ENCODE data around the gene TRAPPC4.
A peak's percentile ranks its signal among the peaks of the same experiment; 100 is the strongest.
"Not testable (repeated sequence)": the region's sequence is repeated elsewhere in the genome, so short reads cannot be mapped to it uniquely, and the experiment has no call there.

Gene TRAPPC4

DNA sequence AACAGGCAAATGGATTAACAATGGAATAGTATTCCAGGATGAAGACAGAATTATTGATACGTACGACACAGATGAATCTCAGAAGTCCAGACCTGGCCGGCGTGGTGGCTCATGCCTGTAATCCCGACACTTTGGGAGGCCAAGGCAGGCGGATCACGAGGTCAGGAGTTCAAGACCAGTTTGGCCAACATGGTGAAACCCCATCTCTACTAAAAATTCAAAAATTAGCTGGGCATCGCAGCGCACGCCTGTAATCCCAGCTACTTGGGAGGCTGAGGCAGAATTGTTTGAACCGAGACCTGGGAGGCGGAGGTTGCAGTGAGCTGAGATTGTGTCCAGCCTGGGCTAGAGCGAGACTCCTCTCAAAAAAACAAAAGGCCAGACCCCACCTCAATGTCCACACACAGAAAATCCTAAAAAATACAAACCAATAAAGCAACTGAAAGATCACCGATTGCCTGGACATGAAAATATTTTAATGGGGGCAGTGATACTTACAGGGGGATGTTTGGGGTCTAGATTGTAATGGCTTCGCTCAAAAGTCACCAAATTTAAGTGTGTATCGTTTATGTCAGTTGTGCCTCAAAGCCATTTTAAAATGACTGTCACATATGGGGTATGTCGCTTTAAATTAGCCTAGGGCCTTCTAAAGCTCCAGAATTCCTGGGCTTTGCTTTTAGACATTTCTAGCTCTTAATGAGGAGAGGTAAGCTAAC, 4.2 kb upstream of the TRAPPC4 start:
- no peak for DNase-seq (ENCODE audit: low read depth)

DNA sequence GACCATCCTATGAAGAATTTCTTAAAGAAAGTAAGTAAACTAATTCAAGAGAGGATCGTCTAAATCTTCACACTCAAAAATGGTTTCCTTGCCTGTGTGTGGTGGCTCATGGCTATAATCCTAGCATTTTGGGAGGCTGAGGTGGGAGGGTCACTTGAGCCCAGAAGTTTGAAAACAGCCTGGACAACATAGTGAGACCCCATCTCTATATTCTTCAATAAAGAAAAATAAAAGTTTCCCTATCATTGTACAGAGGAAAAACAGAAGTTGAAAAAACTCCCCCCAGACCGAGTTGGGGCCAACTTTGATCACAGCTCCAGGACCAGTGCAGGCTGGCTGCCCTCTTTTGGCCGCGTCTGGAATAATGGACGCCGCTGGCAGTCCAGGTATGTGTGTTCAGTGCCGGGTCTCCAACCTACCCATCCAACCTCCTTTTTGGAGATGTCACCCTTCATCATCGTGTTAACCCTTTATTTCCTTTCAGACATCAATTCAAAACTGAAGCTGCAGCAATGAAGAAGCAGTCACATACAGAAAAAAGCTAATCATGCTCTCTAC, 3.4 kb upstream of the TRAPPC4 start:
- no peak for DNase-seq (ENCODE audit: low read depth)

DNA sequence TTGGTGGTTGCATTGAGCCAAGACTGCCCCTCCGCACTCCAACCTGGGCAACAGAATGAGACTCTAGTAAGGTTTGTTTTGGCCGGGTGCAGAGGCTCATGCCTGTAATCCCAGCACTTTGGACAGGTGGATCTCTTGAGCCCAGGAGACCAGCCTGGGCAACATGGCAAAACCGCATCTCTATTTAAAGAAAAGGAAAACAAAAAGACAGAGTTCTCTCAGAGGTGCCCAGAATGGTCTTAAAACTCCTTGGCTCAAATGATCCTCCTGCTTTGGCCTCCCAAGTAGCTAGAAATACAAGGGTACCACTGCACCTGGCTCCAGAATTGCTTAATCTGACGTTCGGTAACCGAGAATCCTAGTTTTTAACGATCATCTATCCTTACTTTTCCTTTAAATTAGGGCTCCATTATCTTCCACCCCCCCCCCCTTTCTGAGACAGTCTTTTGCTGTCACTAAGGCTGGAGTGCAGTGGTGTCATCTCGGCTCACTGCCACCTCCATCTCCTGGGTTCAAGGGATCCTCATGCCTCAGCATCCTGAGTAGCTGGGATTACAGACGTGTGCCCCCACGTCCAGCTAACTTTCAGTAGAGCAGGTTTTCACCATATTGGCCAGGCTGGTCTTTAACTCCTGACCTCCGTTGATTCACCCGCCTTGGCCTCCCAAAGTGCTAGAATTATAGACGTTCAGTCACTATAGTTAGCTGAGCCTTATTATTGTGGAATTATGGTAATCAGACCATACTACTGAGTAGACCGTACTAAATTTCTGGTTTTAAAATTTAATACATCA, 2.2 kb upstream of the TRAPPC4 start:
- no peak for DNase-seq (ENCODE audit: low read depth)

DNA sequence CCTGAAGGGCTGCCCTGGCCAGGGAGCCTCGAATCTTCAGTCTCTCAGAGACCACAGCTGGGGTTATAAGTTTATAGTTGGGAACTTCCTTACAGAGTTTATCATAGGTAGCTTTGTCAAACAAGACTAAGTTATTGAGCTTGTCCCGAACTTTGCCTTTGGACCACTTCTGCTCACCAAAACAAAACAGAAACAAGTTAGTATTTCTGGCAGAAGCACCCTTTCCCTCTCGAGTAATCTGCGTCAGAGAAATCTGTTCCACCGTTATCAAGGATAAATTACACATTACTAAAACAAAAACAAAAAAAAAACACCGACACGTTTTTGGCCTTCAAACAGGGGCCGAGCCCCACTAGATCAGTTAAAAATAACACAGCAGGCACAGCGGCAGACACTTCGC, 1.2 kb upstream of the TRAPPC4 start:
- not testable (repeated sequence) for DNase-seq (ENCODE audit: low read depth)

DNA sequence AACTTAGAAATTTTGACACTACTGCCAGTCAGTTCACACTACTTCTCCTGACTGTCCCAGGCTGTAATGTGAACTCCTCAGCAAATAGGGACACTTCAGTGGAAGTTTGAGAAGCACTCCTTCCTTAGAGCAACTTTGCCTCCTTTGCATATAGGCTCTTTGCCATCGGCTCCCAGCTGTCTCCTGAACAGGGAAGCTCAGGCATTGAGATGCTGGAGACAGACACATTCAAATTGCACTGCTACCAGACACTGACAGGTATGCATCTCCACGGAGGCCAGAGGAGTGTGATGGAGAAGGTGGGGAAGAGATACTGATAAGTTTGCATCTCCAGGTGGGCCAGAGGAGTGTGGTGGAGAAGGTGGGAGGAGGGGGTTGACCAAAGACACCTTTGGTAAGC, 1.4 kb downstream of the TRAPPC4 start:
- DNase-seq (ENCODE audit: low read depth), result no peak

DNA sequence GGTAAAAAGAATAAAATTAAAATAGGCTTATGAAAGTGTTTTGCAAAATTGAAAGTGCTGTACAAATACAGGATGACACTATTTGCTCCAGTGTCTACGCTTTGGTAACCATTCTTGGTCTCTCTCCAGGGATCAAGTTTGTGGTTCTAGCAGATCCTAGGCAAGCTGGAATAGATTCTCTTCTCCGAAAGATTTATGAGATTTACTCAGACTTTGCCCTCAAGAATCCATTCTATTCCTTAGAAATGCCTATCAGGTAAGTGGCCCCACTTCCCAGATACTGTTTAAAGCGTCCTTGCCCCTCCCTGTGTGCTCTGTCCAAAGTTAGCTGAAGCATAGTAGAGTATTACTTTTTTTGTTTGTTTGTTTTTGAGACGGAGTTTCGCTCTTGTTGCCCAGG, 3.1 kb downstream of the TRAPPC4 start:
- DNase-seq (ENCODE audit: low read depth), result no peak

DNA sequence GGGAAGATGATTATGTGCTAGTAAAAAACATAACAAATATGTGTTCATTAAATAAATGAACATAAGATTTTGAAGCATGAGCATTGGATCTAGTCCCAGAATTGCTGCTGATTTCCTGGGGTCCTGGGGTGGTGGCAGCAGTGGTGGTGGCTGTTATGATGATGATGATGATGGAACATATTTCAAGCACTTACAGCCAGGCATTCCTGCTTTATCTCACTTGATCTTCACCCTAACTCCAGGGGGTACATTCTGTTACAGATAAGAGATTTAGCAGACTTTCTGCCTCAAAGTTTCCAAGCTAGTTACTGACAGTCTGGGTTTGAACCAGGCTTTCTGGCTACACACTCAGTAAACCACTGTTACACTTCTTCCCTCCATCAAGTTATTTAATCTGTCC, 5.2 kb downstream of the TRAPPC4 start:
- DNase-seq (ENCODE audit: low read depth), result peak; percentile 30

DNA sequence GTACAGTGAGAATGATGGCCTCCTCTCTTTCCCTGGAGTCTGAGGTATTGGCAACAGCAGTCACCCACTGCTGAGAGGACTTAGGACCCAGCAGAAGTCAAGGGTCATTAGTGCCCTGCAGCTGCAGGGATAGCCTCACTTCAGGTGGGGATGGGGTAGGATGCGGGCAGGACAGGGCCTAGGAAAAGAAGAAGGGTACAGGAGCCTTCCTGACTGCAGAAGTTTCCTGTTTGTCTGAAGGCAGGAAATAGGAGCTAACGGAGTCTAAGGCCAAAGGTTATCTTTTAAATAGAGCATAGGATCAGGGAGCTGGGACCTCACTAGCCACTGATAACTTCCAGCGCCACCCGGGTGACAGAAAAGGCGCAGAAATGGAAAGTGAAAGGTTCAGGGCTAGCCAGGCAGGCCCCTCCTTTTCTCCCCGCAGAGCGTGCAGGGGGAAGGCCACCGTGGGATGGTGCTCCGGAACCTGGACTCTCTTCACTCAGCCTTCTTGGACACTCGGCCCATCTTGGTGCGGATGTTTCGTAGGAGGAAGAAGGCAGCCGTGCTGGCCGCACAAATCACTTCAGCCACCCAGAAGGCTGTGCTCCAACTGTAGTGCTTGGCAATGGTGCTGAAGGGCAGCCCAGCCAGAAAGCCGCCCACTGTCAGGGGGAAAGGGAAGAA, 6.0 kb downstream of the TRAPPC4 start:
- DNase-seq (ENCODE audit: low read depth), result no peak

DNA sequence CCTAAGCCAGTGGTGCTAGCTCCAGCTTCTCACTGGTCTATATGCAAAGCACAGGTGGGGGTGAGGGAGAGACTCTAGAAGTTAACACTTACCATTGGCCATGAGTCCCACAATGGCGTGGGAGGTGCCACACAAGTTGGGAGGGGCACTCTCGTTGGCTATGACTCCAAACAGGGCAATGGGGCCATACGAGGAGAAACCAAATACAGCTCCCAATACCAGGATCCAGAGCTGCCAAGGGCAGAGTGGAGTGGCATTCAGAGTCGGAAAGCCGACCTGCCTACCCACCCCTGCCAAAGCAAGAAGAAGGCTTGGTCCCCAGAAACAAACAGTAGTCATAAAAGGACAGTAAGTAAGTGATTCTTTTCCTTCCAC, 6.5 kb downstream of the TRAPPC4 start:
- DNase-seq (ENCODE audit: low read depth), result no peak

DNA sequence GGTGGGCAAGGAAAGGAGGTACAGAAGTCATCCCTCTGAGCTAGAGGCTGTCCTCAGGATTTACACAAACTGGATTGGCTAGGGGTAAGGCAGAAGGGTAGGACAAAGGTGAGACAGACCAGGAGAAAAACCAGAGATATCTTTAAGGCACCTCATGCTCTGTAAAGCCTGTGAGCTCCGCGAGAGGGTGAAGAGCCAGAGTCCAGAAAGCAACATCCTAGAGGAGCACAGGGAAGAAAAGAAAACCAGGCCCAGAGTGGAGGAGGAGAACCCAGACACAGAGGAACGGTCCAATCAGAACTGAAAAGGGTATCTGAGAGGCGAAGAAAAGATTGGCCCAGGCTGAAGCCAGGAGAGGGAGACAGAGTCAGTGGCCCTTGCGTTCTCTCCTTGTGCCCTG, 7.0 kb downstream of the TRAPPC4 start:
- DNase-seq (ENCODE audit: low read depth), result no peak

DNA sequence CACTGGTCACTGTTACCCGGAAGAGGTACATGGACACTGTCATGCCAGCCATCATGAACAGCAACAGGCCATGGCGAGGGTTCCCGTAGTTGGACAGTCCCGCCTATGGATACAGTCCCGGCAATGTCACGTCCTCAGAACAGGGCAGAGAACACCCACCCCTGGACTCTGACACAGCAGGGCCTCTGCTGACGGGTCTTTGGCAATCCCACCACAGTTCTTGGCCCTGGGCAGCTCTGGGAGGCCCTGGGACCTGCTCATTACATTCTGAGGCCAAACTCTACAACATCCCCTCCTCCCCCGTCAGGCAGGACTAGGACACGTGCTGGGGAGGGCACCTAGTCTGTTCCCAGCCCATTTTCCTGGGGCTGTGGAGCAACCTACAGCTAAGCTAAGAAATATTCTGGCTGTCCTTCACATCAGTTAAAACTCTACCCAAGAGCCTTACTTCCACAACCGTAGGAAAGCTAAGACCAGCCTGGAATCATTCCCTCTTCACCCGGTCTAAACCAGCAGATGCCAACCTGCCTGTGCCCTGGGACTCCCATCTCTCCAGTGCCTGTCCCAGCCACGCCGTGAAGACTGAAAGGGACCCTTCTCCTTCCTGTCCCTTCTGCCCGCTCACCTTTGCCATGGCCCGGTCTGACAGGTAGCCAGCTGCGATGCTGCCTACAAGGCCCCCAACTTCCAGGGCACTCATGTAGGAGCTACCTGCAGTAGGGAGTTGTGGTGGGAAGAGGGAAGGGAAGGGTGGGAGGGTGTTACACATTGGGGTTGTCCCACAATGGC, 7.6 kb downstream of the TRAPPC4 start:
- DNase-seq (ENCODE audit: low read depth), result no peak

DNA sequence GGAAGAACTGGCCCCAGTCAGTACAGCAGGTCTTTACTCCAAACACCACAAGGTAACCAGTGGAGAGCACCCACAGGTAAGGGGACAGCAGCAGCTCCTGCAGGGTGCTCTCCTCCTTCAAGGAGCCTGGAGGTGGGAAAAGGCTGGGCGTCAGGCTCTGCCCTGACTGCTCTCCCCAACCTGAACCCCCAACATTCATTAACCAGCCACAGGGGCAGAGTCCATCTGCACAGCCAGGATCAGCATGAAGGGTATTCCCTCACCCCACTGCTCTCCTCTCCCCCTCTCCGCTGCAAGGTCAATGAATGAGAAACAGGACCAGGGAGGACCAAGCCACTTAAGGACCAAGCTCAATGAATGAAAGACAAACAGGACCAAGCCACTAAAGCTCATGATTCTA, 8.4 kb downstream of the TRAPPC4 start:
- no peak for DNase-seq (ENCODE audit: low read depth)

DNA sequence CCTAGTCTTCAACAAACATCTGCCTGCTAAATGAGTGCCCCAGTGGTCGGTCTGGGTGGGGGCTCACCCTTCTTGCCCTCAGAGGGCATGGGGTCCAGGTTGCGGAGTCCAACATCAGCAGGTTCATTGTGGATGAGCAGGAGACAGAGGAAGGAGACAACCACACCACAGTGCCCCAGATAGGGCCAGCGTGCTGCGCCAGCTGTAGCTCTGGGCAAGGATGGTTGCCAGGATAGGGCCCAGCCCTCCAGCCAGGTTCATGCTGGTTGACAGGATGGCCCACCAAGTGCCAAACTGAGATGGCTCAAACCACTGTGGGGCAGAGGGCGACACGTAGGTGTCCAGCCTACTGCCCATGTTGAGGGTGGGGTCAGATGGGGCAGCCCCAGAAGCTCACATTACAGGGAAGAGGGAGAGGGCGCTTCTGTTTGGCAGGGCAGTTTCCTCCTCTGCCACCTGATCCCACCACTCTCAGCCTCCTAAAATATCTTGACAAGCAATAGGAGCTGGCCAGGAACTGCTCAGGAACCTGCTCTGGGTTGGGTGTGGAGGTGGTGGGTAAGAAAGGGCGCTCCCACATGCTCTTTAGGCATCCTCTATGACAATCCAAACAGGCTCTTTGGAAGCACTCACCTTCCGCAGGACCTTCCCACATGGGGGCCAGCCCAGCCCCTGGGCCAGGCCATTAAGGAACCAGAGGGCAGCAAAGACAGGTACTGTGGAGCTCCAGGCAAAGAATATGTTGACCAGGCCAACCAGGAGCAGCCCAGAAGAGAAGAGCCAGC, 9.2 kb downstream of the TRAPPC4 start:
- no peak for DNase-seq (ENCODE audit: low read depth)

DNA sequence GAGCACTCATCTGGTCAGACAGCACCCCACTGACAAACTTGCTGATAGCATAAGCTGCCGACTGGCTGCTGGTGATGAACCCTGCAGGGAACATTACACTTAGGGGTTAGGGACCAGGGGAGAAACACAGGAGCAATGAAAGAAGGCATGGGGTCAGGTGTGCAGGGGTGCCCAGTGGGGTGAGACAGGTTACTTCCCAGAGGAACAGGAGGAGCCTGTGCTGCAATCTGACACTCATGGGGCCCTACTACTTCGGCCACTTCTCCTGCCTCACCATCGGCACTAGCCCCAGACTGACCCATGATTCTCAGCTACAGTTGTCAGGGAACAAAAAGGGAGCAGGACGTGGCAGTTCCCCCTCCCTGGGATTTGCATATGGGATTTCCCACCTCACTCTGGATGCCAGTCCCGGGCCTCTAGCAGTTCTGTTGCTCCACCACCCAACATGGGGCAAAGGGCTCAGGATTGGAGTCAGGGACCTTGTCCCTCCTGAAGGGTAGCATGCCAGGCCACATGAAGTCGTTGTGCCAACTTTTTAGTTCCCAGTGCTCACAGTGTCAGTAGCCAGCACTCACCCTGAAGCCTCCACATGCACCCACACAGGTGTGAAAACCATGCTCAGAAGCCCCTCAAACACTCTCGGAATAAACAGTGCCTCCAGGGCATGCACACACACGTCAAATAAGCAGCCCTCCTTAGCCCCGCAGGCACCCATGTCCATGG, 9.9 kb downstream of the TRAPPC4 start:
- no peak for DNase-seq (ENCODE audit: low read depth)

DNA sequence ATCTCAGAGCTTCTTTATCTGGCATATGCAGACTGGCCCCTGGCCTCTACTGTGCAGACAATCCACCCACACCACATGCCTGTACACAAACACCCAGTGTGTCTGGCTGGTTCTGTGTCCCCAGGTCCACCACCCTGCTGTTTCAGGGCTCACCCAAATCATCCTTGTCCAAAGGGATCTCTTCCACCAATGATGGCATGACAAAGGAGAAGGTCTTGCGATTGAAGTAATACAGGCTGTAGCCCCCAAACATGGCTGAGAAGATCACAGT, 10.4 kb downstream of the TRAPPC4 start:
- no peak for DNase-seq (ENCODE audit: low read depth)

DNA sequence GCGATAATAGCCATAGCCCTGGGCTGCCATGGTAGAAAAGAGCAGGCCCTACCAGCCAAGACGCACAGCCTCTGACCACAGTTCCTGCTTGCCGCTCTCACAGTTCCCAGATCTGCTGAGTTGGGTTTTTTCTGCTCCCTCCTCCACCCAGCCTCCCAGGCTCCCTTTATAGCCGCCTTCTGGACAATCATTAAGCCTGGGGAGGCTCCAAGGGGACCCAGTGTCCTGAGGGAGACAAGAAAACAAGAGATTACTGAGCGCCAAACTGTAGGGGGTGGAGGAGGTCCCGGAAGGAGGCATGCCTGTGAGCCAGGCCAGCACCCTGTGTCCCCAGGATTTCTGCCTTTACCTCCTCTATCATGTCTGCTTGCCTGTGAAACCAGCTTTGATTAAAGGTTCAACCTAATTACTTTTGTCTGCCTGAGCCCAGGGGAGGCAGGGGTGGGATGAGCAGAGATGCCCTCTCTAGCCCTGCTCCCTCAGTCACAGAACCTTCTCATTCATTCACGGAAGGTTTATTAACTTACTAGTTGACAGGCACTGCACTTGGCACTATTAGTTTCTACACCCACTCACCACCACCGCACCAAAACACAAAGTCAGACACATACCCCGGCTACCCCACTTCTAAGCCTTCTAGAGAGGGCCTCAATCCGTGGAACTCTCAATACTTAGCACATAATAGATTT, 10.9 kb downstream of the TRAPPC4 start:
- DNase-seq (ENCODE audit: low read depth), result no peak

DNA sequence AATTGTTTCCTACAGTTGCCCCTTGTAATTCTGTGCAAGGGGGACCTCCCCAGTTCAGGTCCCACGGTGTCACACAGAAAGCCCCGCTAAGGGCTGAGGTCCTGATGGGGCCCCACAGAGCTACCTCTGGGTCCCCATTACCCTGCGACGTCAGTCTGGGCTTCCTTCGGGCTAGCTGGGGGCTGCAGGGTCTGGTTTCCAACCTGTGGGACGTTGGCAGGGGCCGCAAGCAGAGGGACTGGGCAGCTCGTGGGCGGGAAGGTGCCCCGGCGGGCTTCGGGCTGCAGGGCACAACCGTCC, 11.4 kb downstream of the TRAPPC4 start:
- no peak for DNase-seq (ENCODE audit: low read depth)

DNA sequence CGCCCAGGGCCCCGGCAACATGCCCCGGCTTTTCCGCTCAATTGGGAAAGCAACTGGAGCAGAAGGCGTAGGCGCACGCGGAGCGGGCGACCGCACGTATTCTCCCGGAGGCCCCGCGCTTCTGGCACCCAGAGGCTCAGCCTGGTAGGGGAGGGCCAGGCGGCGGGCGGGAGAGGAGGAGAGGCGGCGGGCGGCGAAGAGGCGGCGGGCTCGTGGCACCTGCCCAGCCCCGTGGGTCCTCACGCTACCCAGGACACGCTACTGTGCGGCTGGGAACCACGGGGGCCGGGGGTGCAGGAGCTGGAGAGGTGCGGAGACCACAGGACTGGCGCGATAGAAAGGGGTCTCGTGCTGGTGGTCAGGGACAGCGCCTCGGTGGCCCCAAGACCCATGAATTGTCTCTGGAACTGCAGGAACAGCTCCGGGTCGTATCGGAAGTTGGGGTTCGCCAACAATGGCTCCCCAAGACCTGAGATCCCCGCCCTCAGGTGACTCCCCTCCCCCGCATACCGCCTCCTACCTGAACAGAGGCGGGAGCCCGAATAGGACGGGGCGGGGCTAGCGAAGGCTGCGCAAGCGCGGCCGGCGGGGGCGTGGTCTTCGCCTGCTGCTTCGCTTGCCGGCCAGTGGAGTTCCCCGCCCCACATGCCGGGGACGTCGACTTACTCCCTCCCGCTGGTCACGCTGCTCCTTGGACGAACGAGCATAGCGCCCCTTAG, 11.9 kb downstream of the TRAPPC4 start, which contains the start of gene SLC37A4:
Gene SLC37A4, minus strand, starts transcription at position 549 of the 719 bp plus-strand sequence.
- peak; percentile 89 for DNase-seq (ENCODE audit: low read depth)

DNA sequence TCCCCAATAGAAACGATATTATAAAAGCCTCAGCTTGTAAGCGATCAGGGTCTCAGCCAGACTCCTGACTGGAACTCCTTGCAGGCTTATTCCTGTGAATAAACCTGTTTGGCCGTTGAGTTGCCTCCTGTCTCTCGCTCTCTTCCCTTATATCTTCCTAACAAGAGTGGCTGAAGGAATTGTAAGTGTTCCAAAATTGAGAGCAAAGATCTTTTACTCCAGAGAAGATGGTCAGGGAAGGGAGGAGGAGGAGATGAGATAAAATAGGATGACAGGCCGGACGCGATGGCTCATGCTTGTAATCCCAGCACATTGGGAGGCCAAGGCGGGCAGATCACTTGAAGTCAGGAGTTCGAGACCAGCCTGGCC, 13.3 kb downstream of the TRAPPC4 start:
- DNase-seq (ENCODE audit: low read depth), result no peak

DNA sequence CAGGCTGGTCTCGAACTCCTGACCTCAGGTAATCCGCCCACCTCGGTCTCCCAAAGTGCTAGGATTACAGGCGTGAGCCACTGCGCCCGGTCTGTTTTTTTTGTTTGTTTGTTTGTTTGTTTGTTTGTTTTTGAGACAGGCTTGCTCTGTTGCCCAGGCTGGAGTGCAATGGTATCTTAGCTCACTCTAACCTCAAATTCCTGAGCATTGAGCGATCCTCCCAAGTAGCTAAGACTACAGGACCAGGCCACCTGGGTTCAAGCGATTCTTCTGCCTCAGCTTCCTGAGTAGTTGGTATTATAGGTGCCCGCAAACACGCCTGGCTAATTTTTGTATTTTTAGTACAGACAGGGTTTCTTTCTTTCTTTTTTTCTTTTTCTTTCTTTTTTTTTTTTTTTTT, 14.9 kb downstream of the TRAPPC4 start:
- not testable (repeated sequence) for DNase-seq (ENCODE audit: low read depth)
